ENCODE results near the gene WDR62.
A peak's percentile ranks its signal among the peaks of the same experiment; 100 is the strongest.

WDR62 gene

GRCh38 chr19:36092566-36092965 lies 37.9 kb downstream of the WDR62 start:
- in situ Hi-C loops (cut with MboI; ENCODE audit: low pct_unique_long_range_greater_than_20kb, low sequenced_read_pairs, unreplicated experiment), result no loop called here
- no peak for TF ChIP-seq CTCF (IDR thresholded peaks at IDR 0.05; ENCODE audit: extremely low read depth, insufficient read depth, missing control alignments)
- no peak for DNase-seq (ENCODE audit: low spot score)

- no peak for TF ChIP-seq CTCF (IDR thresholded peaks at IDR 0.05; ENCODE audit: extremely low read depth, insufficient read depth, missing control alignments)
- in situ Hi-C loops (cut with MboI; ENCODE audit: low pct_unique_long_range_greater_than_20kb, low sequenced_read_pairs, unreplicated experiment), result no loop called here
- DNase-seq (ENCODE audit: low spot score), result peak; percentile 83
Measured at GRCh38 chr19:36093146-36093662, 38.5 kb downstream of the WDR62 start.

- TF ChIP-seq CTCF (IDR thresholded peaks at IDR 0.05; ENCODE audit: extremely low read depth, insufficient read depth, missing control alignments), result no peak
- no peak for DNase-seq (ENCODE audit: low spot score)
- in situ Hi-C loops (cut with MboI; ENCODE audit: low pct_unique_long_range_greater_than_20kb, low sequenced_read_pairs, unreplicated experiment), result no loop called here
Measured at GRCh38 chr19:36093687-36094086, 39.0 kb downstream of the WDR62 start.

GRCh38 chr19:36097036-36097435 lies 42.3 kb downstream of the WDR62 start:
- DNase-seq (ENCODE audit: low spot score), result no peak
- in situ Hi-C loops (cut with MboI; ENCODE audit: low pct_unique_long_range_greater_than_20kb, low sequenced_read_pairs, unreplicated experiment), result no loop called here
- no peak for TF ChIP-seq CTCF (IDR thresholded peaks at IDR 0.05; ENCODE audit: extremely low read depth, insufficient read depth, missing control alignments)

GRCh38 chr19:36099166-36099785 lies 44.6 kb downstream of the WDR62 start:
- no peak for TF ChIP-seq CTCF (IDR thresholded peaks at IDR 0.05; ENCODE audit: extremely low read depth, insufficient read depth, missing control alignments)
- in situ Hi-C loops (cut with MboI; ENCODE audit: low pct_unique_long_range_greater_than_20kb, low sequenced_read_pairs, unreplicated experiment), result no loop called here
- DNase-seq (ENCODE audit: low spot score), result no peak

GRCh38 chr19:36100476-36100875 lies 45.8 kb downstream of the WDR62 start:
- TF ChIP-seq CTCF (IDR thresholded peaks at IDR 0.05; ENCODE audit: extremely low read depth, insufficient read depth, missing control alignments), result no peak
- no peak for DNase-seq (ENCODE audit: low spot score)
- in situ Hi-C loops (cut with MboI; ENCODE audit: low pct_unique_long_range_greater_than_20kb, low sequenced_read_pairs, unreplicated experiment), result no loop called here
